GM12873 (cell line): ENCODE results near the gene RPS19.

Experiments
- TF ChIP-seq, protein P1 (sequence below): IDR thresholded peaks from 2 replicates; pipeline ENCODE4 v1.5.1; 2012; ENCODE audit warnings: low read depth, mild to moderate bottlenecking, moderate library complexity, low read length, control low read depth; ENCODE audit not compliant: insufficient read depth; ENCODE audit errors: missing control alignments

RPS19 gene

GRCh38 chr19:41847351-41848105 lies 12.5 kb upstream of the RPS19 start:
- TF ChIP-seq, protein P1, sequence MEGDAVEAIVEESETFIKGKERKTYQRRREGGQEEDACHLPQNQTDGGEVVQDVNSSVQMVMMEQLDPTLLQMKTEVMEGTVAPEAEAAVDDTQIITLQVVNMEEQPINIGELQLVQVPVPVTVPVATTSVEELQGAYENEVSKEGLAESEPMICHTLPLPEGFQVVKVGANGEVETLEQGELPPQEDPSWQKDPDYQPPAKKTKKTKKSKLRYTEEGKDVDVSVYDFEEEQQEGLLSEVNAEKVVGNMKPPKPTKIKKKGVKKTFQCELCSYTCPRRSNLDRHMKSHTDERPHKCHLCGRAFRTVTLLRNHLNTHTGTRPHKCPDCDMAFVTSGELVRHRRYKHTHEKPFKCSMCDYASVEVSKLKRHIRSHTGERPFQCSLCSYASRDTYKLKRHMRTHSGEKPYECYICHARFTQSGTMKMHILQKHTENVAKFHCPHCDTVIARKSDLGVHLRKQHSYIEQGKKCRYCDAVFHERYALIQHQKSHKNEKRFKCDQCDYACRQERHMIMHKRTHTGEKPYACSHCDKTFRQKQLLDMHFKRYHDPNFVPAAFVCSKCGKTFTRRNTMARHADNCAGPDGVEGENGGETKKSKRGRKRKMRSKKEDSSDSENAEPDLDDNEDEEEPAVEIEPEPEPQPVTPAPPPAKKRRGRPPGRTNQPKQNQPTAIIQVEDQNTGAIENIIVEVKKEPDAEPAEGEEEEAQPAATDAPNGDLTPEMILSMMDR, result no peak

DNA sequence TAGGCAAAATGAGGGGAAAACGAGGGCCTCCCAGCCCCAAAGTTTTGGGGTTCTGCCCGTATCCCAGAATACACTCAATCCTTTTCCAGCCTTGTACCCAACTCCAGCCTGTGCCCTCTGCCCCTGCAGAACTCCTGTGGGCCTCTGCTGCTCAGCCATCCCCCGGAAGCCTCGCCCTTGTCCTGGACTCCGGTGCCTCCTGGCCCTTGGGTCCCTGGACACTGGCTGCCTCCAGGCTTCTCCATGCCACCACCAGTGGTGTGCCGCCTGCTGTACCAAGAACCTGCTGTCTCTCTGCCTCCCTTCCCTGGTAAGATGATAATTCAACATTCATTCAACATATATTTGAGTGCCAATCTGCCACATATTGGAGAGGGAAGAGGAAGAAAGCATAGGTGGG lies 11.4 kb upstream of the RPS19 start:
- TF ChIP-seq, protein P1, result no peak

- TF ChIP-seq, protein P1, result no peak
Observed at GRCh38 chr19:41849067-41849466, 11.0 kb upstream of the RPS19 start.

GRCh38 chr19:41850381-41850780 lies 9.7 kb upstream of the RPS19 start:
- TF ChIP-seq, protein P1, result no peak

- TF ChIP-seq, protein P1, result no peak
Observed at GRCh38 chr19:41851456-41851855, 8.6 kb upstream of the RPS19 start.

GRCh38 chr19:41853344-41853743 lies 6.7 kb upstream of the RPS19 start:
- TF ChIP-seq, protein P1, result no peak

DNA sequence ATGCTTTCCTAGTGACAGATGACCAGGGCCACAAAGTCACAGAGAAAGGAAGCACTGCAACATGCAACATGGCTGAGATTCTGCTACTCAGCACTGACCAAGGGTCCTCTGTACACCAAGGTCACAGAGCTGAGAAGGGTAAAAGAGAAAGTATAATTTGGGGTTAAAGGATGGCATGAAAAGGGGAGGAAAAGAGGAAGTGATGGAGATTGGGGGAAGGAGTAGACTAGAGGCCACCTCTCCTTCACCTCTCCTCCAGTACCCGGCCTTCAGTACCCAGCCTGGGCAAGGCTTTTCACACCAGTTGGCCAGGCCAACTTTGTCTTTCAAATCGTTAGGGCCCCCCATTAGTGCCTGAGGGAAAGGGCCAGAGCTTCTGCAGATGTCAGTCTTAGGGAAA lies 6.3 kb upstream of the RPS19 start:
- TF ChIP-seq, protein P1, result no peak
